ENCODE measurements around the gene VOPP1.

DNA sequence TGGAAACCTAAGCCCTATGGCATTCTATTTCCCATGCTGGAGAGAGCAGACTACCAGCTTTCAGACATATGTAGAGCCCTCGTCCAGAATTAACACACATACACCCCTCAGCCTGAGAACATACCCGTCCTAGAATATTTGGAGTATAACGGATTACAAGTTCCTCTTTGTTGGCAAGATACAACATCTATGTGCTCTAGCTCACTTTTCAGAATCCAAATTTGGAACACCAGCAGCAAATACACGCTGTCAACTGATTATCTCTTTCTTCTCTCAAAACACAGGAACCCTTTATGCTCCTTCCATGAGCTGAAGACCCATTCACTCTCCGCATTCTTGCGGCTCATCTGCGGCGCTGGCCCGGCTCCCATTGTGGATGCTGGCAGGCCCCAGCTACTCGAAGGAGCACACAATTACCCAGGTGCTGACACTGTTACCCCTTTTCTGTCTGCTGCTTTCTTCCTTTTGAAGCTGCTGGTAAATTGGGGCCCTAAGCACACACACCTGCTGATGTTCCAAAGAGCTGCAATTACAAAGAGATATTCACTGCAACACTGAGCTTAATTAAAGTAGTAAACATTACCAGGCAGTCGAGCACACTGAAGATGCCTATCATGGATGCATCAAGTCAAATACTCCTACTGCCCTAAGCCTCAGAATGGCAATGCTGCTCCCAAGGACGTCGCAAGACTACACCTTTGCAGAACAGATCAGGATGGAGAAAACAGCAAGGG is 70.0 kb downstream of the VOPP1 start:
- TF ChIP-seq SUZ12 (IDR thresholded peaks at IDR 0.05; ENCODE audit: extremely low read depth, insufficient read depth, insufficient read length) (no peak), ZNF274 (IDR thresholded peaks at IDR 0.05; ENCODE audit: low read depth, low read length) (no peak), YY1 (IDR thresholded peaks at IDR 0.05; ENCODE audit: insufficient read depth, insufficient read length) (no peak)

Measured in NT2/D1 (cell line).